Left lung (tissue), 10 donors: ENCODE data around the gene LCE6A. TPM values are rescaled to one million over a fixed set of nuclear protein-coding genes. Genes with fewer than 3 reads are reported as not detected.

Experiments used
- ATAC-seq: fragments of 200-7000 bp; cut with Tn5 transposase; one replicate; pipeline ENCODE4 v1.9.1; 2020; ENCODE audit warnings: moderate library complexity
- DNase-seq, 4 donors: peaks; one replicate each; pipeline ENCODE4 v3.0.0-alpha.2; 2013 to 2020
- H3K27ac ChIP-seq, 2 donors: fragments of 200-600 bp; sonication (generic) in 1 of 2; one replicate each; pipeline versions ENCODE4 v1.5.0 to v1.8.0; 2020 to 2021
- H3K27me3 ChIP-seq, 2 donors: fragments of 200-600 bp; sonication (generic) in 1 of 2; one replicate each; pipeline versions ENCODE4 v1.5.0 to v1.8.0; 2020 to 2021
- H3K36me3 ChIP-seq, 2 donors: fragments of 200-600 bp; sonication (generic) in 1 of 2; one replicate each; pipeline versions ENCODE4 v1.5.0 to v1.8.0; 2020 to 2021
- H3K4me1 ChIP-seq, 2 donors: fragments of 200-600 bp; one replicate each; pipeline ENCODE4 v1.8.0; 2021
- H3K4me3 ChIP-seq, 2 donors: fragments of 200-600 bp; sonication (generic) in 1 of 2; one replicate each; pipeline versions ENCODE4 v1.5.0 to v1.8.0; 2020 to 2021; ENCODE audit warnings: mild to moderate bottlenecking in 1 of 2
- H3K9me3 ChIP-seq, 2 donors: fragments of 200-600 bp; sonication (generic) in 1 of 2; one replicate each; pipeline versions ENCODE4 v1.5.0 to v1.8.0; 2020 to 2021
- CTCF ChIP-seq, 2 donors: fragments of 200-600 bp; sonication (generic) in 1 of 2; IDR thresholded peaks; one replicate each; pipeline versions ENCODE4 v1.5.0 to v1.8.0; 2021; ENCODE audit warnings: antibody characterized with exemption in 2 of 2
- intact Hi-C, 2 donors: fragments of 100-400 bp; cut with DNase I; formaldehyde crosslinking; loops; one replicate each; pipeline versions ENCODE4 v1.11.2 to v1.14.2; 2022
- polyA plus RNA-seq, 6 donors: library from polyadenylated mRNA; unstranded; fragments of 120-200 nt; gene quantifications; one replicate each; pipeline ENCODE4 v1.2.1, GENCODE V29; 2013; ENCODE audit not compliant: insufficient read length in 6 of 6
- total RNA-seq, 2 donors: library from RNA; stranded (reverse); fragmentation: NEBNext Ultra II Directional; extraction: Animal tissue kit (Norgen Biotek cat#: 25700); gene quantifications; one replicate each; pipeline ENCODE4 v1.2.1, GENCODE V29; 2021
- donor health status: DM: no; HTN: yes; CAD: no.
- donor health status: DM: no; HTN: no; CAD: no.

The LCE6A gene
- total and polyA plus RNA-seq, 8 donors, result not detected

DNA sequence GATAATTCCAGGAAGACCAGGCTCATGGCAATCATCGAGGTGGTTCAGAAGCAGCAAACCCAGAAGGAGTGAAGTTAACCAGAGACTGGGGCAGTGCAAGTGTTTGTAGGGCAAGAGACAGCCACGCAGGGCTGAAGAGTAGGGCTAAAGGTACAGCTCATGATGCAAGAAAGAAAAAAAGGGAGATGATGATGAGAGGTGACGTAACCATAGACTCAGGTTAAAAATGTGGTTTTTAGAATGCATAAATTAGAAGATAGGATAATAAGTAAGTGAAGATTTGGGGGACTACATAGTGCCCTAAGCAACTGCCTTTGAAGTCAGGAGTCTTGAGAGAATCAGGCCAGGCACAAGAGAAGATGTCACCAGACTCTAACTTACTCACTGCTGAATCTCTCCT lies 17.5 kb downstream of the LCE6A start:
- no peaks in the 10 kb centered on the region for H3K36me3 ChIP-seq
- TF ChIP-seq CTCF (IDR thresholded peaks at IDR 0.05), result no peak
- no peaks in the 10 kb centered on the region for H3K4me1 ChIP-seq
- intact Hi-C loops, result no loop called here
- no peak overlapping the region for H3K27ac ChIP-seq
- H3K9me3 ChIP-seq, result no peaks in the 10 kb centered on the region
- no peak overlapping the region for H3K4me3 ChIP-seq
- H3K27me3 ChIP-seq, result peaks cover 0 to 4% of the 10 kb centered on the region in 2 donors
- DNase-seq (no peak), ATAC-seq (no peak)

- intact Hi-C loops, result no loop called here
- H3K9me3 ChIP-seq, result no peaks in the 10 kb centered on the region
Measured at GRCh38 chr1:152861374-152861773, 18.7 kb downstream of the LCE6A start.

DNA sequence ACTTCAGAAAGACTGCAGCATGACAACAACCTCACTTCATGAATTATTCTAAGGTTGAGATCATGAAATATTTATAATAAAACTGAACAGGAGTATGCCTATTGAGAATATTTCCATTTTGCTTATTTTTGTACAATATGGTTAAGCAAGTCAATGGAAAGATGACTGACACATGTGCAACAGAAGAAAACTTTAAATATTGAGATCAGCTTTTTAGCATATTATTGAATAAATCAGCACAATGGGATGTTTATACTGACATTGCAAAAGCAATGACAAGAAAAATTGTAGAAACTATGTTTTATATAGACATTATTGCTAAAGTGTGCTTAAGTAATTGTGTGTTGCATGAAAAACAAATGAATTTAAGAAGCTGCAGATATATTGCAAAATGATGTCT lies 21.8 kb downstream of the LCE6A start:
- TF ChIP-seq CTCF (IDR thresholded peaks at IDR 0.05), result no peak
- no peaks in the 10 kb centered on the region for H3K36me3 ChIP-seq
- no peak overlapping the region for H3K4me3 ChIP-seq
- H3K4me1 ChIP-seq, result no peaks in the 10 kb centered on the region
- DNase-seq (no peak), ATAC-seq (no peak)
- H3K27me3 ChIP-seq, result no peaks in the 10 kb centered on the region
- intact Hi-C loops, result no loop called here
- no peak overlapping the region for H3K27ac ChIP-seq
- H3K9me3 ChIP-seq, result no peaks in the 10 kb centered on the region

More at GRCh38 chr1:152861374-152861773, 18.7 kb downstream of the LCE6A start:
- Histone ChIP-seq H3K27me3 (peaks cover 0 to 4% of the 10 kb centered on the region in 2 donors), H3K4me1 (no peaks in the 10 kb centered on the region), H3K4me3 (no peak overlapping the region), H3K27ac (no peak overlapping the region), H3K36me3 (no peaks in the 10 kb centered on the region)
- no peak for TF ChIP-seq CTCF (IDR thresholded peaks at IDR 0.05)
- ATAC-seq, result no peak
- DNase-seq, result no peak

GRCh38 chr1:152866321-152866720 lies 23.7 kb downstream of the LCE6A start:
- intact Hi-C loops, result no loop called here
- no peak for DNase-seq
- no peak for TF ChIP-seq CTCF (IDR thresholded peaks at IDR 0.05)

GRCh38 chr1:152869808-152870419 lies 27.3 kb downstream of the LCE6A start:
- TF ChIP-seq CTCF (IDR thresholded peaks at IDR 0.05), result peak; percentile 68 to 74
- H3K27me3 ChIP-seq, result no peaks in the 10 kb centered on the region
- H3K4me3 ChIP-seq, result no peak overlapping the region
- no peak overlapping the region for H3K27ac ChIP-seq
- H3K9me3 ChIP-seq, result no peaks in the 10 kb centered on the region
- H3K4me1 ChIP-seq, result no peaks in the 10 kb centered on the region
- DNase-seq (peak in 3 of 4 donors; percentile 27 to 53 (median 51)), ATAC-seq (peak; percentile 96)
- H3K36me3 ChIP-seq, result no peaks in the 10 kb centered on the region
- intact Hi-C loops, result no loop called here

More at GRCh38 chr1:152866321-152866720, 23.7 kb downstream of the LCE6A start:
- H3K4me1 ChIP-seq, result no peaks in the 10 kb centered on the region
- H3K27ac ChIP-seq, result no peak overlapping the region
- no peaks in the 10 kb centered on the region for H3K9me3 ChIP-seq
- H3K27me3 ChIP-seq, result no peaks in the 10 kb centered on the region
- no peaks in the 10 kb centered on the region for H3K36me3 ChIP-seq
- no peak for ATAC-seq
- H3K4me3 ChIP-seq, result no peak overlapping the region
